ENCODE measurements around the gene PNKD.

DNA sequence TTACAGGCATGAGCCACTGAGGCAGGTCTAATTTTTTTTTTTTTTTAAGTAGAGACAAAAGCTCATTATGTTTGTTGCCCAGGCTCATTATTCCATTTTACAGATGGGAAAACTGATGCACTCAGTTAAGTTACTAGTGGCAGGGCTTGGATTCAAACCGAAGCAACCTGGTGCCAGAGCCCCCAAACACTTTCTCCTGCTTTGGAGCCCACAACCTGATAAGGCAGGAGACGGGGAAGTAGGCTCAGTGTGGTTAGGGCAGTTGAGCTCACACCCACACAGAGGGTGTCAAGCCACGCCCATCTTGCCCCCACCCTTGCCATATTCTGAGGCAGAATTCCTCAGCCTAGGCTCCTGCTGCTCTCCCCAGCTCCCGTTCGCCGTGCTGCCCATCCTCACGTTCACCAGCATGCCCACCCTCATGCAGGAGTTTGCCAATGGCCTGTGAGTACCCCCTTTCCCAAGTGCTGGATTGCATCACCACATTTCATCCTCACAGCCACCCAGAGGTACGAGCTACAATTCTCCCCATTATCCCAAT, 123.5 kb downstream of the PNKD start:
- TF ChIP-seq POLR2A (IDR thresholded peaks at IDR 0.05) (no peak), CTCF (IDR thresholded peaks at IDR 0.05) (no peak), POLR2AphosphoS5 (IDR thresholded peaks at IDR 0.05) (no peak)

All from suprapubic skin (tissue), 4 donors.